ENCODE measurements around the gene CERS4. TPM values are rescaled to one million over a fixed set of nuclear protein-coding genes. Genes with fewer than 3 reads are reported as not detected.

The CERS4 gene
- total and polyA plus RNA-seq, 10 donors = 27.7 to 49.2 (median 43.1) TPM

GRCh38 chr19:8168537-8168936 lies 40.6 kb upstream of the CERS4 start:
- TF ChIP-seq POLR2AphosphoS5 (IDR thresholded peaks at IDR 0.05) (no peak), POLR2A (IDR thresholded peaks at IDR 0.05) (no peak)
- TF ChIP-seq, protein P1, sequence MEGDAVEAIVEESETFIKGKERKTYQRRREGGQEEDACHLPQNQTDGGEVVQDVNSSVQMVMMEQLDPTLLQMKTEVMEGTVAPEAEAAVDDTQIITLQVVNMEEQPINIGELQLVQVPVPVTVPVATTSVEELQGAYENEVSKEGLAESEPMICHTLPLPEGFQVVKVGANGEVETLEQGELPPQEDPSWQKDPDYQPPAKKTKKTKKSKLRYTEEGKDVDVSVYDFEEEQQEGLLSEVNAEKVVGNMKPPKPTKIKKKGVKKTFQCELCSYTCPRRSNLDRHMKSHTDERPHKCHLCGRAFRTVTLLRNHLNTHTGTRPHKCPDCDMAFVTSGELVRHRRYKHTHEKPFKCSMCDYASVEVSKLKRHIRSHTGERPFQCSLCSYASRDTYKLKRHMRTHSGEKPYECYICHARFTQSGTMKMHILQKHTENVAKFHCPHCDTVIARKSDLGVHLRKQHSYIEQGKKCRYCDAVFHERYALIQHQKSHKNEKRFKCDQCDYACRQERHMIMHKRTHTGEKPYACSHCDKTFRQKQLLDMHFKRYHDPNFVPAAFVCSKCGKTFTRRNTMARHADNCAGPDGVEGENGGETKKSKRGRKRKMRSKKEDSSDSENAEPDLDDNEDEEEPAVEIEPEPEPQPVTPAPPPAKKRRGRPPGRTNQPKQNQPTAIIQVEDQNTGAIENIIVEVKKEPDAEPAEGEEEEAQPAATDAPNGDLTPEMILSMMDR (IDR thresholded peaks at IDR 0.05 in 8 of 11, conservative IDR thresholded peaks at IDR 0.05 in 3 of 11) = no peak
- no peak overlapping the region for H3K27ac ChIP-seq
- no peaks in the 10 kb centered on the region for H3K4me1 ChIP-seq
- no peaks in the 10 kb centered on the region for H3K27me3 ChIP-seq (replicated peaks in 1 of 7)
- H3K4me3 ChIP-seq = no peak overlapping the region
- H3K36me3 ChIP-seq = no peaks in the 10 kb centered on the region
- intact Hi-C loops (cut with DNase I; ENCODE audit: low total_unique reads) = no loop called here
- no peaks in the 10 kb centered on the region for H3K9me3 ChIP-seq
- DNase-seq = no peak
- 84 to 98% (median 94%) methylated on average over 7 of the region's 7 CpGs for WGBS, 5 donors

GRCh38 chr19:8174706-8175105 lies 34.5 kb upstream of the CERS4 start:
- H3K27ac ChIP-seq = no peak overlapping the region
- no peaks in the 10 kb centered on the region for H3K9me3 ChIP-seq
- WGBS, 5 donors = 90 to 94% (median 93%) methylated on average over 9 of the region's 9 CpGs
- intact Hi-C loops (cut with DNase I; ENCODE audit: low total_unique reads) = no loop called here
- H3K36me3 ChIP-seq = no peaks in the 10 kb centered on the region
- no peak overlapping the region for H3K4me3 ChIP-seq
- no peaks in the 10 kb centered on the region for H3K27me3 ChIP-seq (replicated peaks in 1 of 7)
- H3K4me1 ChIP-seq = no peaks in the 10 kb centered on the region
- no peak for DNase-seq
- TF ChIP-seq, protein P1 (IDR thresholded peaks at IDR 0.05 in 8 of 11, conservative IDR thresholded peaks at IDR 0.05 in 3 of 11) = no peak
- TF ChIP-seq POLR2AphosphoS5 (IDR thresholded peaks at IDR 0.05) (no peak), POLR2A (IDR thresholded peaks at IDR 0.05) (no peak)

DNA sequence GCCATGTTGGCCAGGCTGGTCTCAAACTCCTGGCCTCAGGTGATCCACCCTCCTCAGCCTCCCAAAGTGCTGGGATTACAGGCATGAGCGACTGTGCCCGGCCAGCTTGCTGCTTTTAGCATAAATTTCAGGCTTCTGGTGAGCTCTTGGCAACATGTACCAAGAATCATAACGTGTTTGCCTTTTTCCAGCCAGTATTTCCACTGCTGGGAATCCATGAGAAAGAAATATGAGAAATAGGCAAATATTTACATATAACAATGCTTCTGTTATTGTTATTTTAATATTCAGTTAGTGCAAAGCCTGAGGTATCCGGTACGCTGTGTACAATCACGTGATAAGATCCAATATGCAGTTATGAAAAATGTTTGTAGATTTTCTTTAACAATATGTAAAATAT lies 29.2 kb upstream of the CERS4 start:
- H3K9me3 ChIP-seq = no peaks in the 10 kb centered on the region
- H3K4me1 ChIP-seq = peaks cover 0 to 24% (median 11%) of the 10 kb centered on the region in 6 donors
- no peaks in the 10 kb centered on the region for H3K27me3 ChIP-seq (replicated peaks in 1 of 7)
- no peak overlapping the region for H3K4me3 ChIP-seq
- 87 to 95% (median 90%) methylated on average over 6 of the region's 6 CpGs for WGBS, 5 donors
- peak overlapping the region in 2 of 8 donors; percentile 82 to 85 for H3K27ac ChIP-seq
- no peak for DNase-seq
- intact Hi-C loops (cut with DNase I; ENCODE audit: low total_unique reads) = no loop called here
- TF ChIP-seq POLR2AphosphoS5 (IDR thresholded peaks at IDR 0.05) (no peak), POLR2A (IDR thresholded peaks at IDR 0.05) (no peak)
- H3K36me3 ChIP-seq = no peaks in the 10 kb centered on the region

GRCh38 chr19:8184274-8184673 lies 24.9 kb upstream of the CERS4 start:
- intact Hi-C loops (cut with DNase I; ENCODE audit: low total_unique reads) = no loop called here
- peaks cover 0 to 24% (median 11%) of the 10 kb centered on the region in 6 donors for H3K4me1 ChIP-seq
- H3K27me3 ChIP-seq (replicated peaks in 1 of 7) = no peaks in the 10 kb centered on the region
- H3K27ac ChIP-seq = no peak overlapping the region
- no peak overlapping the region for H3K4me3 ChIP-seq
- TF ChIP-seq, protein P1 (IDR thresholded peaks at IDR 0.05 in 8 of 11, conservative IDR thresholded peaks at IDR 0.05 in 3 of 11) = no peak
- H3K9me3 ChIP-seq = no peaks in the 10 kb centered on the region
- no peaks in the 10 kb centered on the region for H3K36me3 ChIP-seq
- WGBS, 5 donors = 77 to 89% (median 83%) methylated on average over 9 of the region's 9 CpGs
- no peak for DNase-seq

Measured in spleen (tissue), 11 donors.